GM13976 (cell line): Measurements from ENCODE around the gene RAD18.

Experiments used
- DNase-seq: peaks from one replicate; pipeline ENCODE4 v3.0.0; 2012; ENCODE audit warnings: low spot score
- CTCF ChIP-seq: IDR thresholded peaks from 2 replicates; pipeline ENCODE4 v1.5.1; 2012; ENCODE audit warnings: borderline replicate concordance, mild to moderate bottlenecking; ENCODE audit not compliant: insufficient read depth; ENCODE audit errors: extremely low read depth, missing control alignments, control extremely low read depth
- in situ Hi-C: fragments of 300-500 bp; cut with MboI; formaldehyde crosslinking; loops from one replicate; pipeline ENCODE4 v1.12.0; 2022; ENCODE audit warnings: low sequenced_read_pairs, mixed read lengths, inconsistent platforms; ENCODE audit not compliant: unreplicated experiment

Gene RAD18

GRCh38 chr3:8827641-8828040, 135.6 kb downstream of the RAD18 start:
- no peak for TF ChIP-seq CTCF
- DNase-seq, result no peak
- in situ Hi-C loops, result no loop called here
